Activated CD8-positive, alpha-beta memory T cell treated with anti-CD3 and anti-CD28 coated beads, Interleukin-2, amount 50 U/mL, for 24 hours (primary cell): ENCODE results near the gene TMED9.
A peak's percentile ranks its signal among the peaks of the same experiment; 100 is the strongest.

Experiments
- DNase-seq: peaks from one replicate; pipeline ENCODE4 v3.0.0-alpha.2; 2020; ENCODE audit errors: extremely low read depth

Gene TMED9

GRCh38 chr5:177578316-177578715, 13.7 kb upstream of the TMED9 start:
- DNase-seq = no peak

- DNase-seq = no peak
These were observed 3.5 kb upstream of the TMED9 start for GRCh38 chr5:177588413-177588909.

GRCh38 chr5:177590406-177590805, 1.6 kb upstream of the TMED9 start:
- no peak for DNase-seq

GRCh38 chr5:177591690-177592009, 353 bp upstream of the TMED9 start:
- DNase-seq = no peak

- no peak for DNase-seq
These were observed 902 bp downstream of the TMED9 start for GRCh38 chr5:177592905-177593304.

- no peak for DNase-seq
These were observed 1.5 kb downstream of the TMED9 start for GRCh38 chr5:177593511-177593910.

- DNase-seq = no peak
These were observed 2.1 kb downstream of the TMED9 start for GRCh38 chr5:177594071-177594470.

- no peak for DNase-seq
These were observed 3.1 kb downstream of the TMED9 start for GRCh38 chr5:177595026-177595585.

- DNase-seq = no peak
These were observed 4.2 kb downstream of the TMED9 start for GRCh38 chr5:177595991-177596774.

GRCh38 chr5:177596775-177597238, 4.8 kb downstream of the TMED9 start:
- DNase-seq = no peak

GRCh38 chr5:177598477-177598876, 6.5 kb downstream of the TMED9 start:
- no peak for DNase-seq

GRCh38 chr5:177599731-177600507, 7.9 kb downstream of the TMED9 start, which contains the start of gene B4GALT7:
B4GALT7 (plus strand) TSS chr5:177600132; CDS start chr5:177600211, 79 bp downstream.
- DNase-seq = peak; percentile 55

GRCh38 chr5:177600508-177601018, 8.6 kb downstream of the TMED9 start:
- DNase-seq = no peak

GRCh38 chr5:177601126-177601525, 9.1 kb downstream of the TMED9 start:
- DNase-seq = no peak

GRCh38 chr5:177601577-177602457, 9.8 kb downstream of the TMED9 start:
- no peak for DNase-seq

GRCh38 chr5:177602458-177602830, 10.4 kb downstream of the TMED9 start:
- DNase-seq = no peak

GRCh38 chr5:177603631-177604030, 11.6 kb downstream of the TMED9 start:
- no peak for DNase-seq

- DNase-seq = no peak
These were observed 12.1 kb downstream of the TMED9 start for GRCh38 chr5:177604116-177604521.

GRCh38 chr5:177604656-177605055, 12.7 kb downstream of the TMED9 start:
- no peak for DNase-seq

GRCh38 chr5:177605078-177605477, 13.1 kb downstream of the TMED9 start:
- DNase-seq = no peak

GRCh38 chr5:177605667-177606066, 13.7 kb downstream of the TMED9 start:
- no peak for DNase-seq
